ENCODE data around the gene ZNF358. TPM values are rescaled to one million over a fixed set of nuclear protein-coding genes. Genes with fewer than 3 reads are reported as not detected.

The ZNF358 gene
- total and polyA plus RNA-seq, 10 of the 15 experiments (the other 5 are each of a cell fraction or from before 2014, with no cell fraction given) = 0.09 to 6.3 (median 1.9) TPM; not detected in 1

- Histone ChIP-seq H3K79me2 (ENCODE audit: control insufficient read depth, insufficient read depth, low read length) (no peaks in the 10 kb centered on the region), H3K4me1 (ENCODE audit: control insufficient read depth, insufficient read depth, low read length) (no peaks in the 10 kb centered on the region), H3K4me3 (no peak overlapping the region), H3K4me2 (ENCODE audit: control insufficient read depth, insufficient read depth) (no peak overlapping the region), H3K9me3 (replicated peaks; ENCODE audit: control insufficient read depth, insufficient read depth, low read length) (no peaks in the 10 kb centered on the region), H2AFZ (ENCODE audit: control insufficient read depth, low read depth, low read length) (no peak overlapping the region), H3K27ac (ENCODE audit: control insufficient read depth, insufficient read depth) (no peak overlapping the region), H3K27me3 (replicated peaks in 1 of 2; ENCODE audit: control insufficient read depth in 2 of 2, insufficient read depth in 2 of 2, low read length in 1 of 2) (peaks cover 3 to 4% of the 10 kb centered on the region in 2 experiments; a peak in 2 of 4 replicates), H3K9ac (ENCODE audit: control insufficient read depth, insufficient read depth, low read length) (no peak overlapping the region), H3K36me3 (ENCODE audit: control insufficient read depth in 2 of 2, insufficient read depth in 2 of 2, low read length in 1 of 2) (no peaks in the 10 kb centered on the region), H4K20me1 (ENCODE audit: control insufficient read depth, insufficient read depth) (no peaks in the 10 kb centered on the region)
- no peak for TF ChIP-seq SREBF2 (IDR thresholded peaks at IDR 0.05; ENCODE audit: low read length)
- TF ChIP-seq TARDBP (IDR thresholded peaks at IDR 0.05; ENCODE audit: borderline replicate concordance) = no peak
- no peak for TF ChIP-seq MYB (IDR thresholded peaks at IDR 0.05; ENCODE audit: borderline replicate concordance, low read depth, low read length)
- TF ChIP-seq, protein P1, sequence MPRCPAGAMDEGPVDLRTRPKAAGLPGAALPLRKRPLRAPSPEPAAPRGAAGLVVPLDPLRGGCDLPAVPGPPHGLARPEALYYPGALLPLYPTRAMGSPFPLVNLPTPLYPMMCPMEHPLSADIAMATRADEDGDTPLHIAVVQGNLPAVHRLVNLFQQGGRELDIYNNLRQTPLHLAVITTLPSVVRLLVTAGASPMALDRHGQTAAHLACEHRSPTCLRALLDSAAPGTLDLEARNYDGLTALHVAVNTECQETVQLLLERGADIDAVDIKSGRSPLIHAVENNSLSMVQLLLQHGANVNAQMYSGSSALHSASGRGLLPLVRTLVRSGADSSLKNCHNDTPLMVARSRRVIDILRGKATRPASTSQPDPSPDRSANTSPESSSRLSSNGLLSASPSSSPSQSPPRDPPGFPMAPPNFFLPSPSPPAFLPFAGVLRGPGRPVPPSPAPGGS (IDR thresholded peaks at IDR 0.05; ENCODE audit: borderline replicate concordance, insufficient read depth, low read depth, low read length, poor library complexity, severe bottlenecking) = no peak
- no peak for TF ChIP-seq CBX5 (IDR thresholded peaks at IDR 0.05; ENCODE audit: low read depth)
- no peak for TF ChIP-seq RBBP5 (conservative IDR thresholded peaks at IDR 0.05)
- no peak for TF ChIP-seq POLR2AphosphoS5 (IDR thresholded peaks at IDR 0.05; ENCODE audit: low read length)
- TF ChIP-seq ZSCAN29 (IDR thresholded peaks at IDR 0.05) = no peak
- TF ChIP-seq FOXM1 (IDR thresholded peaks at IDR 0.05; ENCODE audit: low read depth, low read length) = no peak
- no peak for TF ChIP-seq ZNF217 (IDR thresholded peaks at IDR 0.05)
- TF ChIP-seq BCL11A (IDR thresholded peaks at IDR 0.05; ENCODE audit: low read depth, low read length) = no peak
- TF ChIP-seq PAX8 (IDR thresholded peaks at IDR 0.05) = no peak
- TF ChIP-seq CHD4 (IDR thresholded peaks at IDR 0.05) = no peak
- no peak for TF ChIP-seq MYC (IDR thresholded peaks at IDR 0.05; ENCODE audit: insufficient read depth, insufficient read length, insufficient replicate concordance, low read length, severe bottlenecking)
- no peak for TF ChIP-seq SP1 (IDR thresholded peaks at IDR 0.05; ENCODE audit: low read depth, low read length)
- no peak for TF ChIP-seq EP300 (IDR thresholded peaks at IDR 0.05; ENCODE audit: borderline replicate concordance in 1 of 2, control insufficient read depth in 1 of 2, low read depth in 2 of 2, low read length in 2 of 2)
- no peak for TF ChIP-seq IRF3 (IDR thresholded peaks at IDR 0.05)
- 22% methylated on average over 6 of the region's 6 CpGs for WGBS (ENCODE audit: insufficient coverage, insufficient replicate concordance, low lambda C conversion rate, missing lambda C conversion rate)
- BruUV-seq (replicated peaks) = no TSS peak
- POLR2A ChIA-PET = no interaction called here
- SMC1A ChIA-PET (ENCODE audit: uncharacterized antibody, unreplicated experiment) = interaction anchor here (1.1 kb wide), 1 partner anchor 116 kb away, joined by 3 read pairs; no protein-coding TSS in a partner anchor
- intact Hi-C loops (cut with micrococcal nuclease; ENCODE audit: unreplicated experiment) = no loop called here
- in situ Hi-C loops (cut with MboI) = no loop called here
- DNase-seq (ENCODE audit: low read depth, low spot score) = no peak
- no peak for FAIRE-seq
- CTCF ChIA-PET = interaction anchor here (2.2 kb wide), 1 partner anchor 56 kb away, joined by 5 read pairs; no protein-coding TSS in a partner anchor
- RAD21 ChIA-PET (ENCODE audit: unreplicated experiment) = no interaction called here
- no peak for ATAC-seq
Measured at GRCh38 chr19:7512400-7512851, 3.5 kb upstream of the ZNF358 start.

Measured in GM12878 (cell line).